WI38 (cell line): ENCODE results near the gene SWAP70.

ENCODE experiments used
- H3K4me3 ChIP-seq: 2 replicates; pipeline ENCODE4 v1.5.1; 2011; ENCODE audit warnings: low read depth, mild to moderate bottlenecking, control low read depth, low read length
- CTCF ChIP-seq: IDR thresholded peaks from 2 replicates; pipeline ENCODE4 v1.5.1; 2012; ENCODE audit warnings: low read depth, mild to moderate bottlenecking, control low read depth, low read length

SWAP70 gene

DNA sequence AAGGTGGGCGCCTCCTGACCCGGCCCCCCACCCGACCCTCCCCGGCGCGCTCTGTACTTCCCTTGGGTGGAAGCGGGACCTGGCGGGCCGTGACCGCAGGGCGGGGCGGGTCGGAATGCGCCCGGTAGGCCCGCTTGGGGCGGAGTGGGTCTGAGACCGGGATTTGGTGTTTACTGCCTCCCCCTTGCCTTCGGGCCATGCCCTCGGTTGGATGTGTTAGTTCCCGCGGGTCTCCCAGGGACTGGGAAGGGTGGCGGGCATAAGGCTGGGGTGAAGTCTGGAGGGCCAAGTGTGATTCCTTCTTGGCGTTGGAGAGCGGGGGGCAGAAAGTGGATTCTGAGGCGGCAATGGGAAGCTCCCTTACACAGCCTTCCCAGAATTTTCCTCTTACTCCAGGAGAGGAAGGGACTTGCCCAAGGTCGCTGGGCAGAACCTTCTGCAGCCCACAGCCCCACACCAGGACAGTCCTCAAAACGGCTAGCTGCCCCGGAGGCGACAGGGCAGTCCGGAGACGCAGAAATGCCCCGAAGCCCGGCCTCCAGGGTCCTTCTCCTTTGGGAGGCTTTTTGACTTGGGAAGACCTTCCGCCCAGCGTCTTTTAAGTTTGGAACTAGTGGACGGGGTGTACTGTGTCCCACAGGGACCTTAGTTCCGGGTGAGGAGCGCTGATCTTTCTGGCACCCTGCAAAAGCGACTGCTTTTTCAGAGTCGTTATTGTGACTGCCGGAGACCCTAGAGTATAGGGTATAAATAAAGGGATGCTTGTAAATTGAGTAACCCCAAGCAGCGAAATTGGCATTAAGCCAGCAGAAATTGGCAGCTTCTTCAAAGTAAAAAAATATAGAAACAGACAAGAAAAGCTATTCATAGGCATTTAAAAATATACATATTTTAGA is 647 bp downstream of the SWAP70 start:
- TF ChIP-seq CTCF: no peak

GRCh38 chr11:9665749-9666148 is 1.9 kb downstream of the SWAP70 start:
- H3K4me3 ChIP-seq: peak overlapping the region; percentile 82
- TF ChIP-seq CTCF: no peak

More for the DNA sequence above, 647 bp downstream of the SWAP70 start:
- peak overlapping the region; percentile 82 for H3K4me3 ChIP-seq

DNA sequence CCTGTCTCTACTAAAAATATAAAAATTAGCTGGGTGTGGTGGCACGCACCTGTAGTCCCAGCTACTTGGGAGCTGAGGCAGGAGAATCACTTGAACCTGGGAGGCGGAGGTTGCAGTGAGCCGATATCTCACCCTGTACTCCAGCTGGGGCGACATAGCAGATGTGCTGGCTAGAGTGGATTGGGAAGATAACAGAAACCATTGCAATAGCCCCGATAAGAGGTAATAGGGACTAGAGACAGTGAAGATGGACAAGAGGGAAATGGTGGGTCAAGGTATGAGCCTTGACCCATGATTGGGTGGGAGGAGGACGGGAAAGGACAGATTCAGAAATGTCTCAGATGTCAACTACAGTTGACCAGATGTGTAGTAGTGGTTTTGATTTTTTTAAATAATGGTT is 6.1 kb downstream of the SWAP70 start:
- no peak overlapping the region for H3K4me3 ChIP-seq
- no peak for TF ChIP-seq CTCF

GRCh38 chr11:9672288-9672916 is 8.5 kb downstream of the SWAP70 start:
- H3K4me3 ChIP-seq: no peak overlapping the region
- TF ChIP-seq CTCF: no peak

DNA sequence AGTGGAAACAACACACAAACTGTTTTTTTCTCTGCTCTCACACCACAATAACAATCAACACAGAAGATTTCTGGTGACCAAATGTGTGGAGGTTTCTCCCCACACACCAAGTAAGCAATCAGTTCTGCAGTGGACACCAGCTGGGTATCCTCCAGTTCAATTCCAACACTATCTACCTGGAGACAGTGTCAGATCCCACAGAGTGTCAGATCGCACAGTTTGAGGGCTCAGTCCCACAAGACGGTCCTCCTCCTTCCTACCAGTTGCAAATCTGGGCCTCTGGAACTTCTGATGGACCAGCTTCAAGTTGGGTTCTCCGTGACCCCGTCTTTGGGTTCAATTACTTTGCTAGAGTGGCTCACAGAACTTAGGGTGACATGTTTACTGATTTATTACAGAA is 9.0 kb downstream of the SWAP70 start:
- no peak overlapping the region for H3K4me3 ChIP-seq

GRCh38 chr11:9675691-9676090 is 11.8 kb downstream of the SWAP70 start:
- no peak overlapping the region for H3K4me3 ChIP-seq
- TF ChIP-seq CTCF: no peak

More for the DNA sequence above, 9.0 kb downstream of the SWAP70 start:
- TF ChIP-seq CTCF: no peak

DNA sequence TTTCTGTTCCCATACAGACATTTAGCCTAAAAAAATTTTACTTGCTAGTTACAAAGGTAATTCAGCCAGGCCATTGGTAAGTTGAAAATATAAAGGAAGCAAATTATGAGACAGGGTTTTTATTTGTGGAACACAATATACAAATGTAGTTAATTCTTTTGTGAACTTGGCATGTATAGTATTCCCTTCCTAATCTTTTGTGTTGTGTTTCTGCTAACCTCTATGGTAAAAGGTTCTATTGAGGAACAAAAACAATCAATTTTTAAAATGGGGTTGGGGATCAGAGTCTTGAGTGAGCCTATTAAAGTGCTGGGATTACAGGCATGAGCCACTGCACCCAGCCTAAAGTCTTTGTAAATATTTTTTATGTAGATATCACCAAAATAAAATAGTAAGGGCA is 14.1 kb downstream of the SWAP70 start:
- no peak overlapping the region for H3K4me3 ChIP-seq
- no peak for TF ChIP-seq CTCF
